Fibroblast of pulmonary artery (primary cell): ENCODE measurements around the gene TRIO.
A peak's percentile ranks its signal among the peaks of the same experiment; 100 is the strongest.

Experiments used
- DNase-seq: peaks from one replicate; pipeline ENCODE4 v3.0.0-alpha.2; 2010; ENCODE audit warnings: low read depth
- H3K4me3 ChIP-seq: replicated peaks from 2 replicates; pipeline ENCODE4 v1.5.1; 2011; ENCODE audit warnings: low read depth, mild to moderate bottlenecking, control low read depth, low read length, moderate library complexity
- CTCF ChIP-seq: IDR thresholded peaks from 2 replicates; pipeline ENCODE4 v1.5.1; 2011; ENCODE audit warnings: mild to moderate bottlenecking, control low read depth, low read length, inconsistent platforms; ENCODE audit errors: missing control alignments

The TRIO gene

DNA sequence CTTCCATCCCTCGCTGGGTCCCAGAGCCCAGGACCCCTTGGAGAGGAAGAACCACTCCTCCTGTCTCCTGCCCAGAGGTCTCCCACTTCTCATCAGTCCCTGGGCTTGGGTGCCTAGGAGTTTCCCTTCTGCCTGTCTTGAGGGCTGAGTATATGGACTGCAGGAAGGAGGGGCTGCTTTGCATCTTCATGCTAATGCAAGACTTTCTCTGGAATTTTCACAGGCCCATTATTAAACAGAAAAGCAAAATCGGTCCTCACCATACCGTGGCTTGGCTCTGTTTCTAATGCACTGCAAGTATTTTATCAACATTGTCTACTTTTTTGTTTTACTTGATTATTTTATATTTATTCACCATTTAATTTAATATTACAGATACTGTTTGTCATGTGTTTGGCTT, 34.5 kb downstream of the TRIO start:
- no peak for DNase-seq
- no peak overlapping the region for H3K4me3 ChIP-seq
- TF ChIP-seq CTCF = no peak

DNA sequence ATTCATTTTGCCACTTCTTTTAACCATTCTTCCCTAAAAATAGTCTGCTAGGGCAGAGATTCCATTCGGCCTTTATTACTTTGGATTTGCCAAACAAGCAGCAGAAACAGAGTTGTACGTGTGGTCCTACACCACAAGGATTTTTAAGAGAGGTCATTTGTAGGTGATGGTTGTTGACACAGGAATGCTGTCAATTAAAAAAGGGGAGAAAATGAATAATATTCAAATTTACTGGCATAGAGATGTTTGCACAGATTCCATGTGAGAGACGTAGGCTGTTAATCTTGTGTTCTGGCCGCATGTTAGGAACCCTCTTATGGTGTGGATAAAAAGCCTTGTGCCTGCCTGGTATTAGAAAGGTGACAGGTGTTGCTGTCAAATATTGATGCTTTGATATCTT, 34.9 kb downstream of the TRIO start:
- no peak for TF ChIP-seq CTCF
- no peak for DNase-seq
- H3K4me3 ChIP-seq = no peak overlapping the region

DNA sequence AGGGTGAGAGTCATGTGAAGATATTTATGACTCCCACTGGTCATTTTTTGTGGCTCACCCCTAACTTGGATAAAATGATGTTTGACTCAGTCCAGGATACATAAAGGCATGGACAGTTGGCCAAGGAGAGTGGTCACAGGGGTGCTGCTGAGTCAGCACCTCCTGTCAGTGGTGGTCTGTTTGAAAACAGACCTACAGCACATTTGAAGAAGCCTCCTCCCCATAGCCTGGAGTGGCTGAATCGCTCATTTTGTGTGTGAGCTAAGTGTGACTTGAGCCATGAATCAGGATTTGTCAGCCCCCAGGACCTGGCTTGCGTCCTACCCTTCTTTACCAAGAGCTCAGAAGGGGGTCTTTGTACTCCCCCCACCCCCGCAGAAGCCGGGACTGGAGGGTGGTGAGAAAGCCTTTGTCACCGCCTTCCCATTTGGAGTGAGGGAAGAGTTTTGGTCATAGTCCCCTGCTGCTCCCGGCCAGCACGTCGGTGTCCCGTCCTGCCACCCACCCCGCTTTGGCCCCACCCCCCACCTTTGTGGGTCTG, 35.6 kb downstream of the TRIO start:
- no peak for TF ChIP-seq CTCF
- H3K4me3 ChIP-seq = no peak overlapping the region
- peak; percentile 66 for DNase-seq

DNA sequence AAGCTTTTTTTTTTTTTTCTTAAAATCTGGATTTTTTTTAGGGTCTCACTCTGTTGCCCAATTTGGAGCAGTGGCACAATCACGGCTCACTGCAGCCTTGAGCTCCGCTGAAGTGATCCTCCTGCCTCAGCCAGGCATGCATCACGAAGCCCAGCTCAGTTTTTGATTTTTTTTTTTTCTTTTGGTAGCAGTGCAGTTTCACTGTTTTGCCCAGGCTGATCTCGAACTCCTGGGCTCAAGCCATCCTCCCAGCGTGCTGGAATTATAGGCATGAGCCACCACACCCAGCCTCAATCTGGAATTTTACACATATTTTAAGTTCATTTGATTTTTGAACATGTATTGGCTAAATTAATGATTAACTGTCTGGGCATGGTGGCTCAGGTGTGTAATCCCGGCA, 36.3 kb downstream of the TRIO start:
- TF ChIP-seq CTCF = no peak
- no peak for DNase-seq

GRCh38 chr5:14180437-14180836, 37.3 kb downstream of the TRIO start:
- TF ChIP-seq CTCF = no peak
- no peak for DNase-seq

More for the DNA sequence above, 36.3 kb downstream of the TRIO start:
- no peak overlapping the region for H3K4me3 ChIP-seq

DNA sequence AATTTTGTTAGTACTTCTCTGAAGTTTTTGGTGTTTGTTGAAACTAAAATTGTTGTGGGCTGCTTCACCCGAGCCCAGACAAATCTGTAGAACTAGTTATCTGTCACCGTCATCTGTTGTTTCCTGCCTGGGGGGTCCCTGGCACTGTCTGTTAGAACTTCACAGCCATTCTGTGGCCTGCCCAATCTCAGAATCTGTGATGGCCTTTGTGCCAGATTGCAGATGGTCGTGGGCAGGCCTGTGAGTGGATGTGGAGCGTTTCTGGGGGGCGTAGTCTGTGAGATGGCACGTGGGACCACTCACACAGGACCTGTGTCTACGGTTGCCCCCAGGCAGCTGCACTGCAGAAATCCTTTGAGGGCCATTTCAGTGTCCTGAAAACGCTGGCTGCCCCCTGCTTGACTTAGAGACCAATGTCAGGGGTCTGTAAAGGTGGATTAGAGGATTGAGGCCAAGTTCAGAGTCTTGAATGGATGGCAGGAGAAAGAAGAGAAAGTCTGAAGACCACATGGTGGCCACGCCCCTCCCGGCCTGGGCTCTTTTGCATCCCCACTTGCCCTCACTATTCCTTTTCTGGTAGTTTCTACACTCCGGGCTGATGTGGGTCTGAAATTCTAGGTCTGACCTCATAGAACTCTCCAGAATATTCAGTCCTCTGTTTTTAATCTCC, 38.3 kb downstream of the TRIO start:
- DNase-seq = no peak
- no peak overlapping the region for H3K4me3 ChIP-seq
- no peak for TF ChIP-seq CTCF

More at GRCh38 chr5:14180437-14180836, 37.3 kb downstream of the TRIO start:
- H3K4me3 ChIP-seq = no peak overlapping the region

DNA sequence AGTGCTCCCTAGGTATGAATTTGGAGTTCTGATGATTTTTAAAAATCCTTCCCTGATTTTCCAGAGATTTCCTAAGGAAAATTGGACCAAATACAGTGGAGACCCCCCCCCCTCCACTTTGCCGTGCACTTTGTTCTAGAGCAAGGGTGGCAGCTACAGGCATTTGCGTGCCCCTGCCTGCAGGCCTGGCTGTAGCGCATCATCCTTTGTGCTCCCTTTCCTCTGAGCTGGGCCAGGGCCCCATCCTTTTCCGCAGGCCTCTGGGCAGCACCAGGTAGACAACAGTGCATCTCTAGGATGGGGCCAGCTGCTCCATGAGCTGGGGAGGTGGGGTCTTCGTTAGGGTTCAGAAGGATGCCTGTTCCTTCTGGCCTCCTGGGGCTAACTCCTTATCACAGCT, 39.6 kb downstream of the TRIO start:
- no peak for DNase-seq
- no peak for TF ChIP-seq CTCF
- H3K4me3 ChIP-seq = no peak overlapping the region
